Putamen (tissue), 1 donor: ENCODE results near the gene RABEPK.
"Not testable (repeated sequence)": the region's sequence is repeated elsewhere in the genome, so short reads cannot be mapped to it uniquely, and the experiment has no call there.

ENCODE experiments used
- DNase-seq: peaks from one replicate; pipeline ENCODE4 v3.0.0-alpha.2; 2016; ENCODE audit warnings: low spot score

RABEPK gene, protein sequence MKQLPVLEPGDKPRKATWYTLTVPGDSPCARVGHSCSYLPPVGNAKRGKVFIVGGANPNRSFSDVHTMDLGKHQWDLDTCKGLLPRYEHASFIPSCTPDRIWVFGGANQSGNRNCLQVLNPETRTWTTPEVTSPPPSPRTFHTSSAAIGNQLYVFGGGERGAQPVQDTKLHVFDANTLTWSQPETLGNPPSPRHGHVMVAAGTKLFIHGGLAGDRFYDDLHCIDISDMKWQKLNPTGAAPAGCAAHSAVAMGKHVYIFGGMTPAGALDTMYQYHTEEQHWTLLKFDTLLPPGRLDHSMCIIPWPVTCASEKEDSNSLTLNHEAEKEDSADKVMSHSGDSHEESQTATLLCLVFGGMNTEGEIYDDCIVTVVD

DNA sequence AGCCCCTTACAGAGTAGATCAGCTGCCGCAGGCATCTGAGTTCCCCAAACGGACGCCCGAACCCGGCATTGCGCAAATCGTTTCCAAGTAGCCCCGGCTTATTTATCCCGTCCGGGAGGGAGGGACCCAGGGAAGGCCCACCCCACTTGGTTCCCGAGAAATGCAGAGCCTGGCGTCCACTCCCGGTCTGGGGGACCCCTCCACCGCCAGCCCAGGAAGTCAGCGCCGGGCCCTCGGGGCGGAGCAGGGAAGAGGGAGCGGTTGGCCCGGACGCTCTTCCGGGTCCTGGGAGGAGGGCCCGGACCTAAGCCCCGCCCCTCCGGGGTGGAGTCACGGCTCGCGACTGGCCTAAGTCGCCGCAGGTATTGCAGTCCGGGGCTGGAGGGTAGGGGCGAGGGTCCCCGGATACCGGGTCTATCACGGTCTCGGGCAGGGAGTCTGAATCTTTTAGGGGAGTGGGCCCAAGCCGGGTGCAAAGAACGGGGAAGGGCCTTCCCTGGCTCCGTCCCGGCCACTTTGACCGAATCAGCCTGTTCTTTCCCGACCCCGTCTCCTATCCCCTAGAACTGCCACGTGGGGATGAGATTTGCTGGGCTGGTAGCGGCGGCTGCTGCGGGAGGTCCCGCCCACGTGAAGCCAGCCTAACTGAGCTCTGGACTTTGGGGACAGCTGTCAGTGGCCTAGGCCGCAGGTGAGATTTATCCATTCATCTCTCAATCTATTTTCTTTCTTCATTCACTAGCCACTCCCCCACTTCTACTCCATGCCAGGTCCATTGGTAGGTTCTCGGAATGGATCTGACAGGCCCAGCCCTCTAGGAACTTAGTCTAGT is at the start of gene RABEPK:
Gene RABEPK (plus strand): TSS at position 327 of the 832 bp plus-strand sequence. CDS start 2,472 bp downstream, outside the sequence.
- peak; percentile 93 for DNase-seq

DNA sequence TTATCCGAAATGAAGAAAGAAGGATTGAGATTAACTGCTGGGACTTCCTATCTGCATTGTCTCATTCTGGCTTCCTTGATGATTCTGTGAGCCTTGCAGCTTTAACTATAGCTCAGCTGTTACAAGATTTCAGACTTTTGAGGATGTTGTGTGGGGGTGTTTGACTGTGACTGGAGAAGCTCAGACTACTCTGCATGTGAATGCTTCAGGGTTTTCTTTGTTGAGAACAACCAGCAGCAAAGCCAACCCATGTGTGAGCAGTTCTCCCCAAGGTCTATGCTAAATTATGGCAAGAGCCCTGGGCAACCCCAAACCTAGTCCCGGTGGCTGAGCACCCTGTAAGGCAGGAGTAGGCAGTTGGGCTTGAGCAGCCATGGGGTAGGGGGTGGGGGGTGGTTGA is 48.6 kb upstream of the RABEPK start:
- DNase-seq = peak; percentile 49

DNA sequence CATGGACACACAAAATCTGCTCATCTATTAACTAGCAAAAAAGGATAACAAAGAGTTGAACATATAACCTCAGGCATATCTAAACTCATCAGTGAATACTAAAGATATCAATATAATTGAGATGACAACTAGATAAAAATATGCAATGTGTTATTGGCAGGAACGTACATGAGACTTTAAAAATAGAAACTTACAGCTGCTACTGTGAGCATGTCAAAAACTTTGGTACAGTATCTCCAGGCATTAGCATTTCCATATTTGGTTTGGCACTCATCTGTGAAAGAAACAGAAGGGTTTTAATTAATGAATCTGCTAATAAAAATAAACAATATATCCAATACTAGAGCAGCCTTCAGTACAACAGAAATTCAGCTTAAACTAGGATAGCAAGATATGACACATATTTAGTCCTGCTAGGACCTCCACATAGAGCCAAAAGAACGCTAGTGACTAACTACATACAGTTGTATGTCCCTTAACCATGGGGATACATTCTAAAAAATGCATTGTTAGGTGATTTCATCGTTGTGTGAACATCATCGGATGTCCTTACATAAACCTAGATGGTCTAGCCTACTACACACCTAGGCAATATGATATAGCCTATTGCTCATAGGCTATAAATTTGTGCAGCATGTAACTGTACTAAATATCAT is 46.5 kb upstream of the RABEPK start:
- DNase-seq = no peak

DNA sequence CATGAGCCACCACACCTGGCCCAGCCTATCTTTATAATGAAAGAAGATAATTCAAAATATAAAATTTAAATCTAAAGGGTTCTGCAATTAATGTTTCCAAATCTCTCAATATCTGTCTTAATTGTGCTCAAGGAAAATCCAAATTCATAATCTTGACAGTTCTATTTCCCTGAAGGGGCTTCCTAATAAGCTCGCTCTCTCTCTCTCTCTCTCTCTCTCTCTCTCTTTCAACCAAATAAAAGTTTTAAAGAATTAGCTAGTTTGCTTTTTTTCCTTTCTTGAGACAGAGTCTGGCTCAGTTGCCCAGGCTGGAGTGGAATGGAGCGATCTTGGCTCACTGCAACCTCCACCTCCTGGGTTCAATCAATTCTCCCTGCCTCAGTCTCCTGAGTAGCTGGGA is 43.8 kb upstream of the RABEPK start:
- DNase-seq = no peak

DNA sequence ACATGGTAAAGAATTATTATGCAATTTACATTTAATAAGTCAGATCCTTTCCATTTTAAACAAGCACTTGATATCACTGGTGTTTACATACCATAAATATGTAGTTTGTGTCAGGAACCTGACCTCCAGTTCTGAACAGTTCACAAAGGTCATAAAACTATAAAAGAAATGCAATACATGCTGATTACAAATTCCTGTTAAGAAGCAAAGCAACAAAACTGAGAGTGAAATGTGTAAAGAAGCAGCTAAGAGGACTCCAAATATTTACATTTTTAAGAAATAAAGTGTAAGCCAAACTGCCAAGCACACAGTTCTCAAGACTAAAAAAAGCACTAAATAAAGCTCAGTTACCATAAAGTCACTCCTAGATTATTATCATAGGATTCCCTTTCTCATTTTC is 39.6 kb upstream of the RABEPK start:
- no peak for DNase-seq

DNA sequence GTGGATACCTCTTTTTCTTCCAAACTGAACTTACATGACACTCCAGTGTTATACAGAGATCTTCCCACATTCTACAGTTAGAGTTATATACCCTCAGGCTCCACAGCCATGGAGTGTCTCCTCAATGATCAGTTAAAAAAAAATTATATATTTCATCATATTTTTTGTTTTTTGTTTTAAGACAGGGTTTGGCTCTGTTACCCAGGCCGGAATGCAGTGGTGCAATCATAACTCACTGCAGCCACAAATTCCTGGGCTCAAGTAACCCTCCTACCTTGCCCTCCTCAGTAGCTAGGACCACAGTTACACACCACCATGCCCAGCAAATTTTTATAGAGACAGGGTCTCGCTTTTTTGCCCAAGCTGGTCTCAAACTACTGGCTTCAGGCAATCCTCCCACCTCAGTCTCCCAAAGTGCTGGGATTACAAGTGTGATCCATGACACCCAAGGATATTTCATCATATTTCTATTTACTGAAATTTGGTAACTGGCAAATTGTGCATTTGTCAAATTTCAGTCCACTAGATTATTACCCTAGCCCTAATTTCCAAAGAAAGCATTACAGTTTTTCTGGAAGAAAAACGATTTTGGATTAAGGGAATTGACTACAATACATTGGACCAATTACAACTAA is 38.9 kb upstream of the RABEPK start:
- no peak for DNase-seq

DNA sequence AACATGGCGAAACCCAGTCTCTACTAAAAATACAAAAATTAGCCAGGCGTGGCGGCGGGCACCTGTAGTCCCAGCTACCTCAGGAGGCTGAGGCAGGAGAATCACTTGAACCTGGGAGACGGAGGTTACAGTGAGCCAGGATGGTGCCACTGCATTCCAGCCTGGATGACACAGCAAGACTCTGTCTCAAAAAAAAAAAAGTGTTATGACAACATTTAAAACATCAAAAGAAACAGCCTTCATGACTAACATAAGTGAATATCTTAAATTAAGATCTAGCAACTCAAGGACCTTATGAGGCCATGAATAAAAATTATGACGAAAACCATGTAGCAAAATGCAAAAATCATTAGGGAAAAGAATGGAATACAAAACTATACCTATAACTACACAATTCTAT is 37.5 kb upstream of the RABEPK start:
- DNase-seq = not testable (repeated sequence)

DNA sequence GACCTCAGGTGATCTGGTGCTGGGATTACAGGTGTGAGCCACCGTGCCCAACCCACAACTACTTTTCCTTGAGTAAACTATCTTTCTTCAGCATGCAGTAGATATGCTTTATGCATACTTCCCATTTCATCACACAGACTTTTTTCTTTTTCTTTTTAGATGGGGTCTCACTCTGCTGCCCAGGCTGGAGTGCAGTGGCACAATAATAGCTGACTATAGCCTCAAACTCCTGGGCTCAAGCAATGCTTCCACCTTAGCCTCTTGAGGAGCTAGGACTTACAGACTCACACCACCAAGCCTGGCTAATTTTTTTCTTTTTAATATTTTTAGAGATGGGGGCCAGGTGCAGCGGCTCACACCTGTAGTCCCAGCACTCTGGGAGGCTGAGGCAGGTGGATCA is 33.6 kb upstream of the RABEPK start:
- no peak for DNase-seq

DNA sequence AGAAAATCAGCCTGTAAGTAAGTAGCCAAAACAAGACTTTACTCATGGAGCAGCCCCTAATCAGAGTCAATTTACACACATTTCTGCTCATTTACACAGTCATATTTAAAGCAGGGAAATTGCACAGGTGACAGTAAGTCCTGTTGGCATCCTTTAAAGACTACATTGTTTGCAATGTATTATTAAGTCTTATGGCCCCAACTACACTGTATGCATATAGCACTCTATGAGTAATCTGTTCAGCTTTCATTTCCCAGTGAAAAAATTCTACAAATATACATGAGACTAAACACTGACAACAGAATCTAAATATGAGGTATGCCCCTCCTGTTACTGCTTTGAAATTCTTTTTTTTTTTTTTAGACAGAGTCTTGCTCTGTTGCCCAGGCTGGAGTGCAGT is 30.4 kb upstream of the RABEPK start:
- DNase-seq = no peak

DNA sequence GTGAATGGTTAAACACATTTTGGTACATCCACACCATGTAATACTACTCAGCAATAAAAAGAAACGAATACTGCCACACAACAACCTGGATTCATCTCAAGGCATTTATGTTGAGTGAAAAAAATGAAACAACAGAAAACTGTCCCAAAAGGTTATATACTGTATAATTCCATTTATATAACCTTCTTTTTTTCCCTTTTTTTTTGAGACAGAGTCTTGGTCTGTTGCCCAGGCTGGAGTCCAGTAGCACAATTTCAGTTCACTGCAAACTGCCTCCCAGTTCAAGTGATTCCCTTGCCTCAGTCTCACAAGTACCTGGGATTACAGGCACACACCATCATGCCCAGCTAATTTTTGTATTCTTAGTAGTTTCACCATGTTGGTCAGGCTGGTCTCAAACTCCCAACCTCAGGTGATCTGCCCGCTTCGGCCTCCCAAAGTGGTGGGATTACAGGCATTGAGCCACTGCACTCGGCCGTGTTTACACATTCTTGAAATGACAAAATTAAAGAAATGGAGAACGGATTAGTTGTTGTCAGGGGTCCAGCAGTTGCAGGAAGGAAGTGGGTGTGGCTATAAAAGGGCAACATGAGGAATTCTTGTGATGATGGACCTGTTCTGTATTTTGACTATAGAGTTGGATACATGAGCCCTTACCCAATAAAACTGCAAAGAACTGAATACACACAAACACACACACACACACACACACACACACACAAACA is 28.1 kb upstream of the RABEPK start:
- no peak for DNase-seq

DNA sequence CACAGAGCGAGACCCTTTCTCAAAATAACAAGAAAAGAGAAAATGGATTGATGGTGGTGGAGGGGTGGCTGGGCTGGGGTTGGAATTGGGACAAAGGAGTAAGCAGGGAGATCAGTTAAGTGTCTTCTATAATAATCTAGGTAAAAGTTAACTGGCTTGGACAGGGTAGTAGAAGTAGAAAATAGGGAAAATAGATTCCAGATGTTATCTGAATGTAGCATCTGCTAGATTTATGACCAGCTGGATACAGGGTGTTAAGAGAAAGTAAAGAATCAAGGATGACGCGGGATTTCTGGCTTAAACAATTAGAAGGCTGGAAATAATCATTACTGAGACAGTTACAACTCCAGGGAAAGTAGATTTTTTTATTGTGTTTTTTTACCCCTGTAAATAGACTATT is 23.7 kb upstream of the RABEPK start:
- DNase-seq = no peak

DNA sequence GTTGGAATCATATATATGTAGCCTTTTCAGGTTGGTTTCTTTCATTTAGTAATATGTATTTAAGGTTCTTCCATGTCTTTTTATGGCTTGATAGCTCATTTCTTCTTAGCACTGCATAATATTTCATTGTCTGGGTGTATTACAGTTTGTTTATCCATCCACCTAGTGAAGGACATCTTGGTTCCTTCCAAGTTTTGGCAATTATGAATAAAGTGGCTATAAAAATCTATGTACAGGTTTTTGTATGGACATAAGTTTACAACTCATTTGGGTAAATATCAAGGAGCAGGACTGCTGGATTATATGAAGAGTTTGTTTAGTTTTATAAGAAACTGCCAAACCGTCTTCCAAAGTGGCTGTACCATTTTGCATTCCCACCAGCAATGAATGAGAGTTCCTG is 22.5 kb upstream of the RABEPK start:
- DNase-seq = no peak

DNA sequence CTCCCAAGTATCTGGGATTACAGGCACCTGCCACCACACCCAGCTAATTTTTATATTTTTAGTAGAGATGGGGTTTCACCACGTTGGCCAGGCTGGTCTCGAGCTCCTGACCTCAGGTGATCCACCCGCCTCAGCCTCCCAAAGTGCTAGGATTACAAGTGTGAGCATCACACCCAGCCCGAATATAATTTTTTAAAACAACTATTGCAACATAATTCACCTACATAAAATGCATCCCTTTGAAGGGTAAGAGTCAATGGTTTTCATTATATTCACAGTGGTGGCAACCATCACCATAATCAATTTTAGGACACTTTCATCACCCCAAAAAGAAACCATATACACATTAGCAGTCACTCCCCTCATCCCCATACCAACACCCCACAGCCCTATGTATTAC is 20.6 kb upstream of the RABEPK start:
- not testable (repeated sequence) for DNase-seq

DNA sequence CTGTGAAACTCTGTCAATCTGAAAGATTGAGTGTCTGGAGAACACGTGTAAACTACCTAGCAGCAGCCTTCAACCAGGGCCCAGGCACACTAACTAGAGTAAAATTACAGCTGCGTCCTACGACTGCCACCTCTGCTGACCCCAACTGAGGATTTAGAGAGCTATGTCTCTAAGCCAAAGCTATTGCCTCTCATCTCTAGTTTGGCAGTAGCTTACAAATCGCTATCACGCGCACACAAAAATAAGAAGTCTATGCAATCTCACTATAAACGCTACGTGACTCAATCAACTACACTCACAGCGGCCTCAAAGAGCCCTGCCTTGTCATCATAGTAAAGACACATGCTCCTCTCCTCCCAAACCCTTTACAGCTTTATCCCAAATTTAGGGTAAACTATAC is 19.5 kb upstream of the RABEPK start:
- no peak for DNase-seq

DNA sequence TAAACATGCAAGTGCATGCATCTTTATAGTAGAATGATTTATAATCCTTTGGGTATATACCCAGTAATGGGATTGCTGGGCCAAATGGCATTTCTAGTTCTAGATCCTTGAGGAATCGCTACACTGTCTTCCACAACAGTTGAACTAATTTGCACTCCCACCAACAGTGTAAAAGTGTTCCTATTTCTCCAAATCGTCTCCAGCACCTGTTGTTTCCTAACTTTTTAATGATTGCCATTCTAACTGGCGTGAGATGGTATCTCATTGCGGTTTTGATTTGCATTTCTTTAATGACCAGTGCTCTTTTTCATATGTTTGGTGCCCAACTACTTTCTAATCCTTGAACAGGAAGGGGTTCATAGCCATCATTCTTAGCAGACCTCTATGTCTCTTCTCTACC is 18.6 kb upstream of the RABEPK start:
- not testable (repeated sequence) for DNase-seq

DNA sequence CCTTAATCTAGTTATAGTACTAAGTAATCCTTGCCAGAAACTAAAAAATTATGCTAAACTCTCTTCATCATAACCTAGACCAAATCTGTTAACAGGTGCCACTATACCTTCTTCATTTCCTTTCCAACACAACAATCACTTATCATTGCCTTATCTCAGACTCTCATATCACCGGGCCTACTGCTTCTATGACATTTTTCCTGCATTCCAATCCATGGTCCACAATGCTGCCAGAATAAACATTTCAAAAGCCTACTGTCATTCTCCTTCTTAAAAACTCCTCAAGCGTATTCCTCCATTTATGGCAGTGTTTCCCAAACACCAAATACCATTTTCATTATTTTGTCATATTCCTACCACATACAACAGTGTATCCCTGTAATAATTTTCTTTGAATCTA is 17.3 kb upstream of the RABEPK start:
- no peak for DNase-seq

DNA sequence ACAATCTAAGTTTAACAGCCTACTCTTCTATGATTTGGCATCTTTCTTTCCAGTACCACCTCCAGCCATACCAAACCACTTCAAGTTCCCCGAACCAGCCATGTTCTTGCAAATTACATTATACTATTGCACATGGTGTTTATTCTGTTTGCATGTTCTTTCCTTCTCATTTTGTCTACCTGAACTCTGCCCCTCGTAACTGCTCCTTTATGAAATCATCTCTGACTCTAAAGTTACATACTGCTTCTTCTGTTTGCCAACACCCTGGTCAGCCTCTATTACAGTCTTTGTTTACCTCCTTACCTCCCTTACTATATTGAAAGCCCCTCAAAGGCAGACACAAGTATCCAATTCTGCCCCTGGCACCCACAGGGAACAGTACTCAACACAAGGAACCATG is 16.8 kb upstream of the RABEPK start:
- no peak for DNase-seq

DNA sequence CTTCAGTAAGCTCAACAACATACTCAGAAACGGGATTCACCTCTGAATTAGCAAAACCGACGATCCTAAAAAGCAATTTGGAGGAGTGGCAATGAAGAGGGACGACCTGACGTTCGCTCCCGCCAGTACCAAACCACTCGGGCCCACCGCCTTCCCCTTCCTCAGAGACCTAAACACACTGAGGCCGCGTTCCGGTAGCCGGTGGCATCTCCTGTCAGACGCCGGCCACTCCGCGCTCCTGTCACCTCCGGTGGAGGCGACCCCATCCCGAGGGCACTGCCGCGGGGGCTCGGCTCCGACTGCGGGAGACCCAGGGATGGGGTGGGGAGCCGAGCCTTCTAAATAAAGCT is 11.4 kb upstream of the RABEPK start:
- no peak for DNase-seq

DNA sequence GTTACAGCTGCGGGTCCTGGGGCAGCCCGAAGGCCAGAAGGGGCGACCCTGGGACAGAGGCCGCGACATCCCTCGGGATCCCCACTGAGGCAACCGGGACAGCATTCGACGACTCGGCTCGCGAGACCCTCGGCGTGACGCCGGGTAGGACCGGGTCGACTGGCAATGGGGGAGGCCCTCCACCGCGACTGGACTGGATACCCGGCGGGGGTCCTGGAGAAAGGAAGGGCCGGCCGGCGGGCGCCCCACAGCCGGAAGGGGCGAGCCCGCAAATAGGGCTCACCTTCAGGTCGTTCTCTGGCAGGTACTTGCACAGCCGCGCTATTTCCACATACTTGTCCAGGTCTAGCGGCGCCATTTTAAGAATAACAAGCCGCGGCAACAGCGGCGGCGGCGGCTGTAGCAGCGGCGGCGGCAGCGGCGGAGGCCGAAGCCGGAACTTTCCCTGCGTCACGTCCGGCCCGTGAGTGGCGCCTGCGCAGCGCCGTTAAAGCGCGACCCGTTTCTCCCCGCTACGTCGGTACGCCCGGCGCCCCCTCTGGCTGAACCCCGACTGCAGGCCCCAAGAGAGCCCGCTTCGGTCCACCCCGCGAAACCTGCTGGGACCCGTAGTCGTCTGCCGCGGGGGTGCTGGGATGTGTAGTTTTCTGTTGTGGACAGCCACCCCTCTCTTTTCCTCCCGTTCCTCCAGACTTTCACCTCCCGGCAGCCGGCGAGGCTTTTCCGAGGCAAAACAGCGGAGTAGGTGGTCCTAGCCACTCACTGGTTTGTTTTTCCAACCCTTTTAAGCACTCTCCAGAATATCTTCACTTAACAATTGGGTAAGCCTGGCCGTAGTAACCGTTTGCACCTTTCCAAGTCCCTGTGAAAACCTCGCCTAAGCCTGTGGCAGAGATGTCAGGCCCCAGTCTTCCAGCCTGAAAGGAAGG is 10.7 kb upstream of the RABEPK start, which contains the start of gene PPP6C:
Gene PPP6C (minus strand): TSS at position 443 of the 929 bp plus-strand sequence. CDS start 85 bp downstream, at position 358.
- DNase-seq = peak; percentile 97

DNA sequence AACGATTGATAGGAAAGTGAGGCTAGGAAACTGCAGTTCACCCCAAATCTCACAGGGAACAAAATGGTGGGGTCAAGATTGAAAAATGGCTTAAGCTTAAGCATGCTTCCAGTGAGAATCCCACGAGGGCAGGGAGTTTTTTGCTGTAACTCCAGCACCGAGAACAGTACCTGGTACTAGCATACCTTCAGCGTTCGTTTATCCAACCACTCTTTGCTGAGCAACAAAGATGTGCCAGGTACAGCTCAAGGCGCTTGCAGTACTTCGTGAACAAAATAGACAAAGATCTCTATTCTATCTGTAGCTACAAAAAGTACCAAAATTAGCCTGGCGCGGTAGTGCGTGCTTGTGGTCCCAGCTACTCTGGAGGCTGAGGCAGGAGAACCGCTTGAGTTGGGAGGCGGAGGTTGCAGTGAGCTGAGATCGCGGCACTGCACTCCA is 10.0 kb upstream of the RABEPK start:
- peak; percentile 18 for DNase-seq
